K562 (cell line): ENCODE measurements around the gene CLCN6. TPM values are rescaled to one million over a fixed set of nuclear protein-coding genes. Genes with fewer than 3 reads are reported as not detected.

ENCODE experiments used
- ARNT ChIP-seq, 2 experiments: fragments of 450-650 bp; IDR thresholded peaks; 2 replicates each; pipeline ENCODE4 v1.6.1; 2016; ENCODE audit warnings: mild to moderate bottlenecking in 1 of 2
- CCNT2 ChIP-seq: IDR thresholded peaks from 2 replicates; pipeline ENCODE4 v1.6.1; 2011; ENCODE audit warnings: borderline replicate concordance, low read depth, mild to moderate bottlenecking, moderate library complexity, mixed read lengths, low read length; ENCODE audit not compliant: insufficient read length; ENCODE audit errors: extremely low read depth
- CEBPB ChIP-seq: fragments of 450-650 bp; IDR thresholded peaks from 2 replicates; pipeline ENCODE4 v1.6.1; 2016; ENCODE audit warnings: missing genetic modification characterization, missing compliant biosample characterization
- ERF ChIP-seq: fragments of 450-650 bp; formaldehyde crosslinking; IDR thresholded peaks from 2 replicates; pipeline ENCODE4 v1.4.0; 2020; ENCODE audit warnings: mild to moderate bottlenecking, mixed read lengths
- EWSR1 ChIP-seq: fragments of 450-650 bp; IDR thresholded peaks from 2 replicates; pipeline ENCODE4 v1.6.1; 2018; ENCODE audit warnings: borderline replicate concordance, mild to moderate bottlenecking, low read depth, moderate library complexity; ENCODE audit not compliant: partially characterized antibody
- HMG20A ChIP-seq: fragments of 450-650 bp; formaldehyde crosslinking; conservative IDR thresholded peaks from 2 replicates; pipeline ENCODE4 v1.4.0; 2020; ENCODE audit warnings: mild to moderate bottlenecking, mixed read lengths
- NFE2 ChIP-seq: IDR thresholded peaks from 2 replicates; pipeline ENCODE4 v1.6.1; 2014; ENCODE audit warnings: antibody characterized with exemption, low read depth
- NFRKB ChIP-seq: fragments of 450-650 bp; IDR thresholded peaks from 2 replicates; pipeline ENCODE4 v1.6.1; 2016; ENCODE audit warnings: low read depth
- NR4A1 ChIP-seq, 2 experiments: fragments of 250-450 bp in 1 of 2; fragments of 450-650 bp in 1 of 2; sonication (Bioruptor Pico) in 1 of 2; IDR thresholded peaks; 2 replicates each; pipeline versions ENCODE4 v1.4.0 to v1.6.1; 2016 to 2020; ENCODE audit warnings: mild to moderate bottlenecking in 2 of 2, missing compliant biosample characterization in 1 of 2, missing genetic modification characterization in 1 of 2, moderate library complexity in 1 of 2
- PHF21A ChIP-seq: fragments of 450-650 bp; IDR thresholded peaks from 2 replicates; pipeline ENCODE4 v1.6.1; 2017; ENCODE audit warnings: low read depth, borderline replicate concordance
- POLR2AphosphoS2 ChIP-seq: IDR thresholded peaks from 2 replicates; pipeline ENCODE4 v1.6.1; 2012; ENCODE audit warnings: low read length, improper control_type of control experiment
- PTTG1 ChIP-seq: fragments of 450-650 bp; IDR thresholded peaks from 2 replicates; pipeline ENCODE4 v1.6.1; 2016; ENCODE audit warnings: low read depth, mild to moderate bottlenecking, missing genetic modification characterization, missing compliant biosample characterization
- SMARCE1 ChIP-seq: fragments of 450-650 bp; IDR thresholded peaks from 2 replicates; pipeline ENCODE4 v1.7.1; 2016; ENCODE audit warnings: mild to moderate bottlenecking
- TAL1 ChIP-seq: fragments of 450-650 bp; IDR thresholded peaks from 2 replicates; pipeline ENCODE4 v1.6.1; 2016; ENCODE audit warnings: mild to moderate bottlenecking
- TEAD4 ChIP-seq, 2 experiments: sonication (generic) in 1 of 2; formaldehyde crosslinking in 1 of 2; IDR thresholded peaks; 2 replicates each; pipeline versions ENCODE4 v1.6.1 to v1.8.0; 2012 to 2022; ENCODE audit warnings: borderline replicate concordance in 1 of 2, inconsistent platforms in 1 of 2, low read length in 1 of 2, mild to moderate bottlenecking in 1 of 2, missing genetic modification reagents in 1 of 2
- U2AF2 ChIP-seq: fragments of 200-400 bp; formaldehyde crosslinking; optimal IDR thresholded peaks from 2 replicates; pipeline ENCODE3; 2017; ENCODE audit warnings: low read depth, mild to moderate bottlenecking, low read length
- ZNF133 ChIP-seq: fragments of 250-450 bp; sonication (Bioruptor Pico); IDR thresholded peaks from 2 replicates; pipeline ENCODE4 v1.4.0; 2020; ENCODE audit warnings: mild to moderate bottlenecking
- ZNF197 ChIP-seq: fragments of 200-800 bp; sonication (Bioruptor generic); IDR thresholded peaks from 2 replicates; pipeline ENCODE4 v1.6.1; 2016; ENCODE audit warnings: low read depth, missing genetic modification characterization, missing compliant biosample characterization
- ZNF217 ChIP-seq: sonication (generic); formaldehyde crosslinking; IDR thresholded peaks from 2 replicates; pipeline ENCODE4 v1.8.0; 2022; ENCODE audit warnings: mild to moderate bottlenecking, missing genetic modification reagents
- ZNF224 ChIP-seq: sonication (generic); formaldehyde crosslinking; IDR thresholded peaks from 2 replicates; pipeline ENCODE4 v1.8.0; 2022; ENCODE audit warnings: mild to moderate bottlenecking, missing genetic modification reagents
- ZNF644 ChIP-seq: fragments of 200-800 bp; sonication (Bioruptor generic); IDR thresholded peaks from 2 replicates; pipeline ENCODE4 v1.6.1; 2016; ENCODE audit warnings: low read depth, missing genetic modification characterization, missing compliant biosample characterization
- ZNF699 ChIP-seq: fragments of 250-450 bp; sonication (Bioruptor Pico); IDR thresholded peaks from 2 replicates; pipeline ENCODE4 v1.8.0; 2021; ENCODE audit warnings: mild to moderate bottlenecking, moderate library complexity; ENCODE audit not compliant: insufficient replicate concordance
- ZNF77 ChIP-seq: fragments of 250-450 bp; sonication (Bioruptor Pico); IDR thresholded peaks from 2 replicates; pipeline ENCODE4 v1.5.0; 2020
- polyA plus RNA-seq, 8 experiments: library from polyadenylated mRNA; depleted of rRNA in 4 of 8; stranded (reverse) in 5 of 8; unstranded in 3 of 8; fragments of >200 nt; fragmentation: Nextera tagmentation in 2 of 8; fragmentation: Illumina TruSeq in 1 of 8; extraction: Ambion mirVana in 2 of 8; extraction: Trizol in 1 of 8; gene quantifications; 2 replicates each; pipeline versions ENCODE4 v1.2.1 to v1.2.3, GENCODE V29; 2011 to 2014; ENCODE audit warnings: inconsistent platforms in 1 of 8, missing spikeins in 1 of 8
- total RNA-seq, 7 experiments: library from RNA; depleted of rRNA in 6 of 7; stranded (reverse); fragments of >200 nt in 6 of 7; fragmentation: Illumina TruSeq in 2 of 7; extraction: Trizol in 2 of 7; gene quantifications; 2 replicates each; pipeline versions ENCODE4 v1.2.1 to v1.2.3, GENCODE V29; 2011 to 2021; ENCODE audit warnings: low replicate concordance in 1 of 7
- TF ChIP-seq, protein P1 (sequence below): fragments of 450-650 bp; formaldehyde crosslinking; IDR thresholded peaks from 2 replicates; pipeline ENCODE4 v1.4.0; 2020; ENCODE audit warnings: mild to moderate bottlenecking, moderate library complexity
- TF ChIP-seq, protein P2 (sequence below): fragments of 450-650 bp; IDR thresholded peaks from 2 replicates; pipeline ENCODE4 v1.7.1; 2018; ENCODE audit warnings: mild to moderate bottlenecking, low read depth; ENCODE audit not compliant: partially characterized antibody

Gene CLCN6
- total and polyA plus RNA-seq, 9 of the 15 experiments (the other 6 are each of a cell fraction or from before 2014, with no cell fraction given) = 2.0 to 21.8 (median 13.6) TPM

DNA sequence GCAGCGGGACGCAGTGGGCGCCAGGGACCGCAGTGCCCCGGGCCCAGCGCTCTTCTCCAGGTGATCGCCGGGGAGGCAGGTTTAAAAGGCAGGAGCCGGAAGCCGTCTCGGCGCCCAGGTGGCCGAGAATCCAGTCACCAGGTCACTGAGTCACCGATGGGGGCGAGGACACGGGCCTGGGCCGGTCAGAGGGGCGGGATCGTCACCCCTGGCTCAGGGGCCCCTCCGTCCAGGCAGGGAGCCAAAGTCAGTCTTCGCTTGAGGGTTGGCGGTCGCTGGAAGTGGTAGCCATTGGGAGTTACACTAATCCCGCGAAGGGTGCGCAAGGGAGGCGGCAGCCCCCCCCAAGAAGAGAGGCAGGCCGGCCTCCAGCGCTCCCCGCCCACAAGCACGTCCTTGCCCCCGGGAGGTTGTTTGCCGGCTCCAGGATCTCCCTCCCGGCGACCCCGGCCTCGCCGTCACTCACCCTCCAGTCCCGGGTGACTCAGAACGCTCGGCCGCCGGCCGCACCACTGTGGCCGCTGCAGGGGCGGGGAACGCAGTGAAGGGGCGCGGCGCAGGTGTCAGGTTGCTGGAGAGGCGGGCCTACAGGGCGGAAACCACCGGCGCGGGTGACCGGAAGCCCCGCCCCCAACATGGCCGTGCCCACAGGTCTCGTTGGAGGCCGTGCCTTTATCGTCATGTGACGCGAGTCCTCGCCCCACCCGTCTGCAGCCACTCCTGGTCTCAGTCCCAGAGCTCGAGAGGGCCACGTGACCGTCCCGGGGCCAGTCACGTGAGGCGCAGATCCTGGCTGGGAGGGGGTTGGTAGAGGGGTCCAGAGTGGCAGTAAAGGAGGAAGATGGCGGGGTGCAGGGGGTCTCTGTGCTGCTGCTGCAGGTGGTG is at the start of gene CLCN6, which contains the start of gene MTHFR (continued):
- TF ChIP-seq NR4A1 (CRISPR knock-in tag; IDR thresholded peaks at IDR 0.05) (peak; percentile 68; the same call in 1 of the 2 replicates), NR4A1 (tag; IDR thresholded peaks at IDR 0.05) (no peak), ZNF77 (CRISPR knock-in tag) (no peak), ZNF133 (CRISPR knock-in tag) (no peak), POLR2AphosphoS2 (peak; percentile 51; the same call in 1 of the 2 replicates), TEAD4 (IDR thresholded peaks at IDR 0.05; ENCODE audit: low read length) (no peak; the same call in 1 of the 2 replicates), TEAD4 (CRISPR knock-in tag; IDR thresholded peaks at IDR 0.05; ENCODE audit: borderline replicate concordance) (no peak), ARNT (IDR thresholded peaks at IDR 0.05) (no peak), ZNF217 (CRISPR knock-in tag) (no peak), EWSR1 (no peak), CCNT2 (peak; percentile 99), ZNF699 (CRISPR knock-in tag) (no peak), ZNF197 (peak; percentile 88; the same call in 1 of the 2 replicates), ZNF644 (no peak; the same call in 1 of the 2 replicates), SMARCE1 (peak; percentile 83), ERF (peak; percentile 51), CEBPB (tag) (no peak), ZNF224 (no peak), U2AF2 (no peak), NFE2 (peak; percentile 16; the same call in 1 of the 2 replicates), PTTG1 (tag) (no peak), PHF21A (no peak), TAL1 (peak; percentile 40; the same call in 1 of the 2 replicates), HMG20A (CRISPR knock-in tag) (no peak), NFRKB (0 out of 2 replicates have a peak, but pooled peaks have one; percentile 23)
- TF ChIP-seq, protein P1, sequence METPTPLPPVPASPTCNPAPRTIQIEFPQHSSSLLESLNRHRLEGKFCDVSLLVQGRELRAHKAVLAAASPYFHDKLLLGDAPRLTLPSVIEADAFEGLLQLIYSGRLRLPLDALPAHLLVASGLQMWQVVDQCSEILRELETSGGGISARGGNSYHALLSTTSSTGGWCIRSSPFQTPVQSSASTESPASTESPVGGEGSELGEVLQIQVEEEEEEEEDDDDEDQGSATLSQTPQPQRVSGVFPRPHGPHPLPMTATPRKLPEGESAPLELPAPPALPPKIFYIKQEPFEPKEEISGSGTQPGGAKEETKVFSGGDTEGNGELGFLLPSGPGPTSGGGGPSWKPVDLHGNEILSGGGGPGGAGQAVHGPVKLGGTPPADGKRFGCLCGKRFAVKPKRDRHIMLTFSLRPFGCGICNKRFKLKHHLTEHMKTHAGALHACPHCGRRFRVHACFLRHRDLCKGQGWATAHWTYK = peak; percentile 58; the same call in 1 of the 2 replicates
- TF ChIP-seq, protein P2, sequence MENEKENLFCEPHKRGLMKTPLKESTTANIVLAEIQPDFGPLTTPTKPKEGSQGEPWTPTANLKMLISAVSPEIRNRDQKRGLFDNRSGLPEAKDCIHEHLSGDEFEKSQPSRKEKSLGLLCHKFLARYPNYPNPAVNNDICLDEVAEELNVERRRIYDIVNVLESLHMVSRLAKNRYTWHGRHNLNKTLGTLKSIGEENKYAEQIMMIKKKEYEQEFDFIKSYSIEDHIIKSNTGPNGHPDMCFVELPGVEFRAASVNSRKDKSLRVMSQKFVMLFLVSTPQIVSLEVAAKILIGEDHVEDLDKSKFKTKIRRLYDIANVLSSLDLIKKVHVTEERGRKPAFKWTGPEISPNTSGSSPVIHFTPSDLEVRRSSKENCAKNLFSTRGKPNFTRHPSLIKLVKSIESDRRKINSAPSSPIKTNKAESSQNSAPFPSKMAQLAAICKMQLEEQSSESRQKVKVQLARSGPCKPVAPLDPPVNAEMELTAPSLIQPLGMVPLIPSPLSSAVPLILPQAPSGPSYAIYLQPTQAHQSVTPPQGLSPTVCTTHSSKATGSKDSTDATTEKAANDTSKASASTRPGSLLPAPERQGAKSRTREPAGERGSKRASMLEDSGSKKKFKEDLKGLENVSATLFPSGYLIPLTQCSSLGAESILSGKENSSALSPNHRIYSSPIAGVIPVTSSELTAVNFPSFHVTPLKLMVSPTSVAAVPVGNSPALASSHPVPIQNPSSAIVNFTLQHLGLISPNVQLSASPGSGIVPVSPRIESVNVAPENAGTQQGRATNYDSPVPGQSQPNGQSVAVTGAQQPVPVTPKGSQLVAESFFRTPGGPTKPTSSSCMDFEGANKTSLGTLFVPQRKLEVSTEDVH = peak; percentile 76
